MG63 (cell line): ENCODE data around the gene GOLT1A. TPM values are rescaled to one million over a fixed set of nuclear protein-coding genes. Genes with fewer than 3 reads are reported as not detected.

Source experiments
- DNase-seq: peaks from one replicate; pipeline ENCODE4 v3.0.0-alpha.2; 2020
- H3K27me3 ChIP-seq: fragments of 250-450 bp; sonication (Bioruptor Pico); 2 replicates; pipeline ENCODE4 v1.5.1; 2020; ENCODE audit warnings: mild to moderate bottlenecking, moderate library complexity
- H3K36me3 ChIP-seq: fragments of 250-450 bp; sonication (Bioruptor Pico); 2 replicates; pipeline ENCODE4 v1.5.1; 2020; ENCODE audit warnings: mild to moderate bottlenecking, moderate library complexity
- H3K4me3 ChIP-seq: fragments of 250-450 bp; sonication (Bioruptor Pico); 2 replicates; pipeline ENCODE4 v1.5.1; 2020; ENCODE audit warnings: mild to moderate bottlenecking, moderate library complexity
- H3K9me3 ChIP-seq: fragments of 250-450 bp; sonication (Bioruptor Pico); 2 replicates; pipeline ENCODE4 v1.5.1; 2020; ENCODE audit warnings: mild to moderate bottlenecking, moderate library complexity
- total RNA-seq: library from RNA; depleted of rRNA; stranded (reverse); fragments of >200 nt; shearing (Covaris generic); gene quantifications from 2 replicates; pipeline ENCODE4 v1.2.3, GENCODE V29; 2014; ENCODE audit warnings: low replicate concordance

Gene GOLT1A
- total RNA-seq, 1 experiment from 2014 or later: not detected

GRCh38 chr1:204227351-204227750 lies 13.6 kb upstream of the GOLT1A start:
- no peaks in the 10 kb centered on the region for H3K9me3 ChIP-seq
- no peak for DNase-seq
- H3K4me3 ChIP-seq: no peak overlapping the region
- no peaks in the 10 kb centered on the region for H3K27me3 ChIP-seq
- no peaks in the 10 kb centered on the region for H3K36me3 ChIP-seq

- no peaks in the 10 kb centered on the region for H3K27me3 ChIP-seq
- DNase-seq: peak; percentile 61
- H3K4me3 ChIP-seq: no peak overlapping the region
- no peaks in the 10 kb centered on the region for H3K36me3 ChIP-seq
- no peaks in the 10 kb centered on the region for H3K9me3 ChIP-seq
Observed at GRCh38 chr1:204225841-204226735, 12.3 kb upstream of the GOLT1A start.

- Histone ChIP-seq H3K27me3 (no peaks in the 10 kb centered on the region), H3K4me3 (no peak overlapping the region), H3K9me3 (no peaks in the 10 kb centered on the region), H3K36me3 (no peaks in the 10 kb centered on the region)
- no peak for DNase-seq
Observed at GRCh38 chr1:204224655-204225054, 10.9 kb upstream of the GOLT1A start.

- Histone ChIP-seq H3K36me3 (no peaks in the 10 kb centered on the region), H3K9me3 (no peaks in the 10 kb centered on the region), H3K27me3 (no peaks in the 10 kb centered on the region), H3K4me3 (no peak overlapping the region)
- no peak for DNase-seq
Observed at GRCh38 chr1:204223129-204223860, 9.5 kb upstream of the GOLT1A start.

DNA sequence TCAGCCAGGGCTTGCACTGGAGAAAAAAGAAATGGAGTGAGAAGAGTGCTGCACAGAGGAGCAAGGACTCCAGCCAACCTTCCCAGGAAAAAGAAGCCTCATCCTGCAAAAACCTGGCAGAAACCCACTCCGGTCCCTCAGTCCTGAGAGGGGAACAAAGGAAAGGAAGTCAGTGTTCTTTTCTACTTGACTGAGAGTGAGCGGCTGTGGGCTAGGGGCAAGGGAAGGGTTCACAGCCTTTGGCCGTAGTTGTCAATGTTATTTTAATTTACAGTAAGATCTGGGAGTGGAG lies 8.9 kb upstream of the GOLT1A start:
- Histone ChIP-seq H3K27me3 (no peaks in the 10 kb centered on the region), H3K4me3 (no peak overlapping the region), H3K9me3 (no peaks in the 10 kb centered on the region), H3K36me3 (no peaks in the 10 kb centered on the region)
- no peak for DNase-seq

GRCh38 chr1:204222006-204222763 lies 8.4 kb upstream of the GOLT1A start:
- H3K36me3 ChIP-seq: no peaks in the 10 kb centered on the region
- DNase-seq: no peak
- no peaks in the 10 kb centered on the region for H3K27me3 ChIP-seq

GRCh38 chr1:204221271-204221670 lies 7.5 kb upstream of the GOLT1A start:
- Histone ChIP-seq H3K36me3 (no peaks in the 10 kb centered on the region), H3K27me3 (no peaks in the 10 kb centered on the region), H3K4me3 (no peak overlapping the region), H3K9me3 (no peaks in the 10 kb centered on the region)
- DNase-seq: no peak

More at GRCh38 chr1:204222006-204222763, 8.4 kb upstream of the GOLT1A start:
- no peak overlapping the region for H3K4me3 ChIP-seq
- no peaks in the 10 kb centered on the region for H3K9me3 ChIP-seq

DNA sequence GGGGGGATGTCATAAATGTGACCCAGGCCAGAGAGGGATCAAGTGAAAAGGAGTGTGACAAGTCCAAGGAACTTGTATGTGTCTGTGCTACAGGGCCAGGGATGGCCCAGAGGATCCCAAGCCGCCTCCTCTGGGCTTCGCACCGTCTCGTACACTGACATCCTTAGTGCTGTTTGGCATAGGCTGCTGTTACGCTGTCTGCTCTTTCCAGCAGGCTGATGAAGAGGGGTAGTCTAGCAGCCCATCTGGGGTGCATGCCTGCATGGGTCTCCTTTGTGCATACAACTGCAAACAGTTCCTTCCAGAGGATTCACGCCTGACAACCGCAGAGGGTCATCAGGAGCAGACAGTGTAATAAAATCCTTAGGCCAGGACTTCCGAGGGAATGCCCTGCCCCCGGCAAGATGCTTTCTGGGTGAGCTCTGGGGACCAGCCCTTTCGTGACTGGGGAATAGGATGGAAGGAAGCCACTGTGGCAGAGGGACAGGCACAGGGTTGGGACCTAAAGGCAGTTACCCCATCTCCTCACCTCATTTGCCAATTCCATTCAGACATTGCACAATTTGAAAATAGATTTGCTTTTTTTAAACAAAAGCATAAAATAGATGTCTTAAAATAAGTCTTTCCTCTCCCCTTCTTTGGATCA lies 6.3 kb upstream of the GOLT1A start:
- Histone ChIP-seq H3K27me3 (peaks cover 4% of the 10 kb centered on the region; the same call in 1 of the 2 replicates), H3K4me3 (no peak overlapping the region), H3K9me3 (no peaks in the 10 kb centered on the region), H3K36me3 (no peaks in the 10 kb centered on the region)
- DNase-seq: no peak

- DNase-seq: no peak
- Histone ChIP-seq H3K27me3 (peaks cover 4% of the 10 kb centered on the region; the same call in 1 of the 2 replicates), H3K36me3 (no peaks in the 10 kb centered on the region), H3K4me3 (no peak overlapping the region), H3K9me3 (no peaks in the 10 kb centered on the region)
Observed at GRCh38 chr1:204218552-204218951, 4.8 kb upstream of the GOLT1A start.

DNA sequence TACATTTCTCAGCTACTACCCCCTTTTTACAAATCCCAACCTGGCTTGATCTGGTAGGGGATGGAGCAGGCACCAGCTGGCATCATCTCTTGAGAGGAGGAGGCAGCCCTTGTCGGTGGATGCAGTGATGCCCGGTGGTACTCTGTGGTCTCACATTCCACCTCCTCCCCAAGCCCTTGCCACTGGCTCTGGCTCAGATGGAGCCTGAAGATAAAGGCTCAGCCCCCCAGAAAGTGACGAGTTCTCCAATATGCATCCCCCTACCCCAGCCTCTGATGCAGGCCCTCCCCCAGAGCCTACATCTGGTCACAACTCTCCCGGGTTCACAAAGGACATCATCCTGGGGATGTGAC lies 3.8 kb upstream of the GOLT1A start:
- H3K36me3 ChIP-seq: no peaks in the 10 kb centered on the region

DNA sequence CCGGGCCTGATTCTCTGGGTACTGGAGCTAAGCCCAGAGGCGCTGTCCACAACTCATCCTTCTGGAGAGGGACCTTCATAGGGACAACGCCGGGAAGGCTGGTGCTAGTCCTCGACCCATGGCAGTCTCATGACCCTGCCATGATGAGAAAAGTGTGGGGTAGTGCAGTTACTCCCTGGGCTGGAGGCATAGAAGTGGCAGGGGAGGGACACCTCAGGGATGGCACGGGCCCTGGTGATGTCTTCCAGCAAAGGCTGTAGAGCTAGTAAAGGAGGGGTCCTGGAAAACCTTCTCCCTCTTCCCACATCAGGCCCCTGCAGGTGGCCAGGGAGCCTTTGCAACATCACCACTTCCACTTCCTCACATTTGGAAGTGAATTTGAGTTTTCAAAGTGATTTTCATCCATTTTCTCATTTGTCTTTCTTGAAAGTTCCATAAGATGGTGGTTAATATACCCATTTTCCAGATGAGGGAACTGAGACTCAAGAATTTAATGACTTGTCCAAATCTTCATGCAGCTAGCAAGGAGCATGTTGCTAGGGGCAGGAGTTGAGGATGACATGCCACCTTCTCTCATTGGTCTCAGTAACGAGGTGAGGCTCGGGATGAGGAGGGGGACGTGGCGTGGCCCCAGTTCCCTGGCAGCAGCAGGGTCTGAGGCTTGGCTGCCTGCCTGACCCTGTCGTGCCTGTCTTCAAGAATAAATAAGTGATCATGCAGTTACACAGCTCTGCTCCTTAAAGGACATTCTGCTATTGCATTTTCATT lies 3.3 kb upstream of the GOLT1A start:
- DNase-seq: no peak
- Histone ChIP-seq H3K9me3 (no peaks in the 10 kb centered on the region), H3K4me3 (no peak overlapping the region), H3K36me3 (no peaks in the 10 kb centered on the region), H3K27me3 (peaks cover 4% of the 10 kb centered on the region; the same call in 1 of the 2 replicates)

More for the DNA sequence above, 3.8 kb upstream of the GOLT1A start:
- no peaks in the 10 kb centered on the region for H3K9me3 ChIP-seq
- no peak for DNase-seq
- H3K27me3 ChIP-seq: peaks cover 4% of the 10 kb centered on the region; the same call in 1 of the 2 replicates
- H3K4me3 ChIP-seq: no peak overlapping the region

GRCh38 chr1:204216236-204216635 lies 2.4 kb upstream of the GOLT1A start:
- no peaks in the 10 kb centered on the region for H3K9me3 ChIP-seq
- H3K4me3 ChIP-seq: no peak overlapping the region
- H3K36me3 ChIP-seq: no peaks in the 10 kb centered on the region
- peaks cover 4% of the 10 kb centered on the region; the same call in 1 of the 2 replicates for H3K27me3 ChIP-seq
- DNase-seq: no peak

- H3K27me3 ChIP-seq: peaks cover 8% of the 10 kb centered on the region
- no peak overlapping the region for H3K4me3 ChIP-seq
- DNase-seq: no peak
- H3K9me3 ChIP-seq: no peaks in the 10 kb centered on the region
- H3K36me3 ChIP-seq: no peaks in the 10 kb centered on the region
Observed at GRCh38 chr1:204212715-204213114, 1.1 kb downstream of the GOLT1A start.

GRCh38 chr1:204211046-204211445 lies 2.7 kb downstream of the GOLT1A start:
- DNase-seq: no peak
- peaks cover 23% of the 10 kb centered on the region for H3K27me3 ChIP-seq
- H3K36me3 ChIP-seq: no peaks in the 10 kb centered on the region
- H3K9me3 ChIP-seq: no peaks in the 10 kb centered on the region
- no peak overlapping the region for H3K4me3 ChIP-seq

DNA sequence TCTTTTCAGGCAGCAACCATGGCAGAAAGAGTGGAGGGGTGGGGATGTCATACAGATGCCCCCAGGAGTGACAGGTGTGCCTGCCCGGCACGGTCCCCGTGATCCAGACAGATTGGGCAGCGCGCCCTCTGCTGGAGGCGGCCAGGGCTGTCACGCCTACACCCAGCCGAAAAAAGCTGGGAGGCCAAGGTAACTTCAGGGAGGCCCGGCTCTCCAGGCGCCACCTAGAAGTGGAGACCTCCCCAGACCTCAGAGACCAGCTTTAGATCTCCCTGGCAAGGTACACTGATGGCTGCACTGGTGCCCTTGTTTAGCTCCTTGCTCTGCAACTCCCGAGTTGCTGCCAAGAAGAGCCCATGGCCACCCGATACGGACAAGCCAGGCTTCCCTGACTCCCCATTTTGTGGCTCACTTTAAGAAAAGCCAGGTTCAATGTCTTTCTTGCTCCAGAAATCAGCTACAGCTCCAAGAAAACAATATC lies 6.6 kb downstream of the GOLT1A start:
- no peaks in the 10 kb centered on the region for H3K9me3 ChIP-seq
- DNase-seq: peak; percentile 50
- no peak overlapping the region for H3K4me3 ChIP-seq
- no peaks in the 10 kb centered on the region for H3K36me3 ChIP-seq
- peaks cover 41% of the 10 kb centered on the region for H3K27me3 ChIP-seq

GRCh38 chr1:204206121-204206520 lies 7.7 kb downstream of the GOLT1A start:
- peaks cover 41% of the 10 kb centered on the region for H3K27me3 ChIP-seq
- H3K36me3 ChIP-seq: no peaks in the 10 kb centered on the region
- DNase-seq: no peak
- H3K4me3 ChIP-seq: no peak overlapping the region
- H3K9me3 ChIP-seq: no peaks in the 10 kb centered on the region
